GM18502 (cell line): Measurements from ENCODE around the gene PUM2.
A peak's percentile ranks its signal among the peaks of the same experiment; 100 is the strongest.
"Not testable (repeated sequence)": the region's sequence is repeated elsewhere in the genome, so short reads cannot be mapped to it uniquely, and the experiment has no call there.

ENCODE experiments used
- ATAC-seq: cut with Tn5 transposase; IDR thresholded peaks from one replicate; pipeline ENCODE4 v1.9.1; 2021; ENCODE audit warnings: mild to moderate bottlenecking; ENCODE audit not compliant: unreplicated experiment, poor library complexity

PUM2 gene

GRCh38 chr2:20299113-20299512, 51.5 kb downstream of the PUM2 start:
- no peak for ATAC-seq

- no peak for ATAC-seq
Measured at GRCh38 chr2:20294231-20294630, 56.4 kb downstream of the PUM2 start.

GRCh38 chr2:20292984-20293383, 57.7 kb downstream of the PUM2 start:
- no peak for ATAC-seq

GRCh38 chr2:20291846-20292408, 58.7 kb downstream of the PUM2 start:
- no peak for ATAC-seq

GRCh38 chr2:20291106-20291564, 59.5 kb downstream of the PUM2 start:
- ATAC-seq, result peak; percentile 86

GRCh38 chr2:20288642-20289340, 61.9 kb downstream of the PUM2 start:
- ATAC-seq, result no peak

- ATAC-seq, result no peak
Measured at GRCh38 chr2:20282916-20283592, 67.6 kb downstream of the PUM2 start.

GRCh38 chr2:20281876-20282275, 68.8 kb downstream of the PUM2 start:
- no peak for ATAC-seq

- no peak for ATAC-seq
Measured at GRCh38 chr2:20273042-20273441, 77.6 kb downstream of the PUM2 start.

- not testable (repeated sequence) for ATAC-seq
Measured at GRCh38 chr2:20268317-20268716, 82.3 kb downstream of the PUM2 start.

GRCh38 chr2:20267529-20267928, 83.1 kb downstream of the PUM2 start:
- no peak for ATAC-seq

- ATAC-seq, result no peak
Measured at GRCh38 chr2:20264629-20265028, 86.0 kb downstream of the PUM2 start.

GRCh38 chr2:20257411-20257810, 93.2 kb downstream of the PUM2 start:
- ATAC-seq, result no peak

GRCh38 chr2:20254731-20255130, 95.9 kb downstream of the PUM2 start:
- ATAC-seq, result no peak

GRCh38 chr2:20250436-20250835, 100.2 kb downstream of the PUM2 start:
- ATAC-seq, result no peak

GRCh38 chr2:20249170-20249569, 101.5 kb downstream of the PUM2 start:
- no peak for ATAC-seq

- no peak for ATAC-seq
Measured at GRCh38 chr2:20247084-20247483, 103.6 kb downstream of the PUM2 start.

GRCh38 chr2:20243637-20244036, 107.0 kb downstream of the PUM2 start:
- not testable (repeated sequence) for ATAC-seq

GRCh38 chr2:20242727-20243377, 107.8 kb downstream of the PUM2 start:
- no peak for ATAC-seq

- ATAC-seq, result no peak
Measured at GRCh38 chr2:20241973-20242726, 108.5 kb downstream of the PUM2 start.
